HG02642 (cell line): ENCODE measurements around the gene BTBD19.
"Not testable (repeated sequence)": the region's sequence is repeated elsewhere in the genome, so short reads cannot be mapped to it uniquely, and the experiment has no call there.

Experiments used
- ATAC-seq: cut with Tn5 transposase; IDR thresholded peaks from one replicate; pipeline ENCODE4 v1.9.1; 2021; ENCODE audit warnings: mild to moderate bottlenecking; ENCODE audit not compliant: unreplicated experiment, poor library complexity

BTBD19 gene

DNA sequence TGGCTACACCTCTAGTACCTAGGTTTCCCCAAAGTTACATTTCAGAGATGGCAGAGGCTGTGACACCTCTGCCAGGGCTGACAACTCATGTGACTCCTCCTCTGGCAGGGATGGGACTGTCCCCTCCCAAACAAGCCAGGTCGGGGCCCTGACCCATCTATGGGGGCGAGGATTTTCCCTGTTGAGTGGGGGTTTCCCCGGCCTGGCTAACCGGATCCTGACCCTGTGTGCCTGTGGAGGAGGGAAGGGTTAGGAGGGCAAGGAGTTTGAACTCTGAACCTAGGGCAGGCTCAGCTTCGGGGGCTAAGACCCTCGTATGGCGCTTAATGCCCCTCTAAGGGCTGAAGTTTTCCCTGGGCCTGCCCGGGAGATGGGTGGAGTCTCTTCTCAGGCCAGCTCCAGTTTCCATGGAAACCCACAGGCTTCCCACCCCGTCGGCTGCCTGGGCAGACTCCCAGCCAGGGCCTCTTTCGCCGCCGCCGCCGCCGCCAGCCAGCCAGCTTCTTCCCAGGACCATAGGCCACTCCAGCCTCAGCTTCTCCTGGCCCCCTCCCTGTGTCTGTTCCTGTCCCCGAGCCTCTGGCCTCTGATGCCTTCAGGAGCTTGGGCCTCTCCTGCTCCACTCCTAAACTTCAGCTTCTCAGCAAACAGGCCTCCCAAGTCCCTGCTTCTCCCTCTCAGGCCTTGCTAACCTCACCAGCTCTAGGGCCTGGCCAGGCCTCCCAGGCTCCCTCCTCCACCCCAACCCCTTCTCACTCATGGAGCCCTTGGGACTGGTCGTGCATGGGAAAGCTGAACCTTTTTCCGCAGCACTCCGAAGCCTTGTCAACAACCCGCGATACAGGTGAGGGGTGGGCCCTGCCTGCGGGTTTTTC, at the start of gene BTBD19:
Gene BTBD19, plus strand, starts transcription at position 461 of the 875 bp plus-strand sequence. Its CDS starts 298 bp downstream, at position 759.
- ATAC-seq = peak; percentile 21

- ATAC-seq = no peak
Observed at GRCh38 chr1:44759077-44759476, 49.2 kb upstream of the BTBD19 start.

- ATAC-seq = no peak
Observed at GRCh38 chr1:44760876-44761275, 47.4 kb upstream of the BTBD19 start.

DNA sequence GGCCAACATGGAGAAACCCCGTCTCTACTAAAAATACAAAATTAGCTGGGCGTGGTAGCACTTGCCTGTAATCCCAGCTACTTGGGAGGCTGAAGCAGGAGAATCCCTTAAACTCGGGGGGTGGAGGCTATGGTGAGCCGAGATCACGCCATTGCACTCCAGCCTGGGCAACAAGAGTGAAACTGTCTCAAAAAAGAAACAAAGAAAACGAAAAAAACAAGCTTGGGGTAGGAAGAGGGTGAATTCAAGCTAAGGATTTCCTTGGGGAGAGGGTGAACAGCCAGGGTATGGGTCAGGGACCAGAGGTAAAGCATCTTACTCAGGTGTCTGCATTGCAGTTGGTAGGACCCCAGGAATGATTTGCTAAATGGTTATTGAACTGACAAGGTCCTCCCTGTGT, 41.9 kb upstream of the BTBD19 start:
- ATAC-seq = not testable (repeated sequence)

GRCh38 chr1:44775078-44775929, 33.0 kb upstream of the BTBD19 start, which contains the start of gene RPS8:
Gene RPS8, plus strand, starts transcription at chr1:44775540. Its CDS starts 57 bp downstream, at chr1:44775597.
- peak; percentile 88 for ATAC-seq

DNA sequence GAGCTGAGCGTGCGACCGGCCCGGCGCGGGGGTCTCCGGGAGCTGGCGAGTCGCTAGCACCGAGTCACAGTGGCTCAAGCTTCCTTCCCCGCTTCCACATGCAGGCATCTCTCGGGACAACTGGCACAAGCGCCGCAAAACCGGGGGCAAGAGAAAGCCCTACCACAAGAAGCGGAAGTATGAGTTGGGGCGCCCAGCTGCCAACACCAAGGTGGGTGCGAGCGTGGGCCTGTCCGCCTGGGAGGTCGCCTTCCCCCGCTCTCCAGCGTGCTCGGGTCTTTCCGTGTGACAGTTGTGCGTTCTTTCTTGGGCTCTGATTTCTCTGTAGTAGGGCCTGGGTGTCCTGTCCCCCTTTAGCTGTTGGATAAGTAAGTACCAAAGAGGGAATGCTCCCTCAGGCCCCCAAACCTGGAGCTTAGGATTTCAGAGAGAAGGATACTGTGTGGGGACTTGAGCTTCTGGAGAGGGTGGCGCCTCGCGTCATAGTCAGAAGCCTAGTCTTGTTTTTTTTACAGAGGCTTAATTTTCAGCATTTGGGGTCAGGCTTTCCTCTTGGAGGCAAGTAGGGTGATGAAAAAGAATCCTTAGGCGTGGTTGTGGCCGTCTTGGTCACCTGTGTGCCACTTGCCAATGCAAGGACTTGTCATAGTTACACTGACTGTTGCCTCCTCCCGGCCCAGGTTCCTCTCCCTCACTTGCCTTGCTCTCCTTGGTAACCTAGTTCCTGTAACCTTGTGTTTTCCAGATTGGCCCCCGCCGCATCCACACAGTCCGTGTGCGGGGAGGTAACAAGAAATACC, 32.2 kb upstream of the BTBD19 start:
- ATAC-seq = peak; percentile 26

DNA sequence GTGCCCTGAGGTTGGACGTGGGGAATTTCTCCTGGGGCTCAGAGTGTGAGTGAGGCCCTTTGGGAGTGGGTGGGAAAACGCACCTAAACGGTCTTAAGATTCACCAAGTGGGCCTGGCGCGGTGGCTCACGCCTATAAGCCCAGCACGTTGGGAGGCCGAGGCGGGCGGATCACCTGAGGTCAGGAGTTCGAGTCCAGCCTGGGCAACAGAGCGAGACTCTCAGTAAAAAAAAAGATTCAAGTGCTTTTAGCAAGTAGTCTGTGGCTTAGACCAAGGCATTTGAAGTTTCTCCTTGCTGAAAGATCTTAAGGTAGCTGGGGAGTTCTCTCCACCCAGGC, 31.6 kb upstream of the BTBD19 start:
- ATAC-seq = no peak

- ATAC-seq = no peak
Observed at GRCh38 chr1:44777547-44777946, 30.8 kb upstream of the BTBD19 start.

GRCh38 chr1:44777969-44778635, 30.2 kb upstream of the BTBD19 start:
- ATAC-seq = no peak

GRCh38 chr1:44778705-44779576, 29.4 kb upstream of the BTBD19 start:
- no peak for ATAC-seq

DNA sequence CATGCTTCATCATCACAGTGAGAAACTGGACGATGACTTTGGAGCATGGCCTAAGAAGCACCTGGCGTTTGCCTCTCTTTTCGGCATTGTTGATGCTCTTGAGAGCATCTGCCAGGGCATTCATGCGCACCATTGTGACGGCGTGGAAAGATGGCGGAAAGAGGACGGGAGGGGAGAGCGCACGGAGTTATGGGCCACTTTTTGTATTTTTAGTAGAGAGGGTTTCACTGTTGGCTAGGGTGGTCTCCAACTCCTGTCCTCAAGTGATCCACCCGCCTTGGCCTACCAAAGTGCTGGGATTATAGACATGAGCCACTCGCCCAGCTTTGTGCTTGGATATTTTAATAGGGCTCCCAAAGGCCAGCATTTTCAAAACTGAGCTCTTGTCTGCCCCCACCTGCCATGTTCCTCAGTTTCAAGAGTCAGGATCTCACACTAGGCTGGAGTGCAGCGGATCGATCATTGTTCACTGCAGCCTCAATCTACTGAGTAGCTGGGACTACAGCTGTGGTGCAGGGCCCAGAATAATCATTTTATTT, 27.7 kb upstream of the BTBD19 start:
- ATAC-seq = no peak

- no peak for ATAC-seq
Observed at GRCh38 chr1:44783697-44784093, 24.6 kb upstream of the BTBD19 start.

- ATAC-seq = peak; percentile 27
Observed at GRCh38 chr1:44784094-44785028, 24.0 kb upstream of the BTBD19 start.

GRCh38 chr1:44785029-44785380, 23.3 kb upstream of the BTBD19 start:
- no peak for ATAC-seq

- no peak for ATAC-seq
Observed at GRCh38 chr1:44785501-44786137, 22.7 kb upstream of the BTBD19 start.

- ATAC-seq = no peak
Observed at GRCh38 chr1:44786138-44786840, 22.0 kb upstream of the BTBD19 start.
